Measurements from ENCODE around the gene PGP.

DNA sequence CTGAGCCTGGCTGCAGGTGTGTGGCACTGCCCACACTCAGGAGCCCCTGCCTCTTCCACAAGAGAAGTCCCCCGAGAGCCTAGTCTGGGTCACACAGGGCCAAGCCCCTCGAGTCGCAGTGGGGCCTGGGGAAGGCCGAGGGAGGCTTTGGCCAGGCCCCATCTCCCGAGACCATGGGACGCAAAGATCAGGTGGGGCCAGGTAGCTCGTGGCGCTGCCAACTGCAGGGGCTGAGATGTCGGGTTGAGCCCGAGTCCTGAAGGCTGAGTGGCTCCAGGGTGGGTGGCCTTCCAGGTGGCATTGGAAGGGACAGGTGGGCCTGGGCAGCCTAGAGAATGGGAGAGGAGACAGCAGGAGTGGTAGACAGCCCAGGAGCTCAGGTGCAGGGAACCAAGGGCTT, 52.7 kb downstream of the PGP start:
- TF ChIP-seq CTCF (IDR thresholded peaks at IDR 0.05; ENCODE audit: borderline replicate concordance, extremely low read depth, low read length, poor library complexity, severe bottlenecking) (no peak), EZH2 (IDR thresholded peaks at IDR 0.05; ENCODE audit: borderline replicate concordance, low read depth, low read length, severe bottlenecking) (no peak)

Measured in DND-41 (cell line).